ENCODE measurements around the gene FXYD7.

FXYD7 gene

DNA sequence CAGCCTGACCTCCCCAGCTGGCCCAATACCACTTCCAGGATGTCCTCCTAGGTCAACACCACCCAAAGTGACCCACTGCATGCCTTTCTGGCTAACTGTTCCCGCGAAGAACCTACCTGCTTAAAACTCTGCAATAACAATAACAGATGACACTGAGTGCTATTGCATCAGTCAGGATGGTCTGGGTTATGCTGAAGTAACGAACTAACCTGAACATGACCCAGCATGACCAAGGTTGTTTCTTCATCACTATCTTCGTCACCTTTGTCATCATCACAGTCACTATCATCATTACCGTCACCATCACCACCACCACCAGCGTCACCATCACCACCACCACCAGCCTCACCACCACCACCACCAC is 38.0 kb upstream of the FXYD7 start:
- no peak overlapping the region for H4K12ac ChIP-seq (ENCODE audit: low read depth, low read length)
- H3K79me2 ChIP-seq (ENCODE audit: control insufficient read depth, insufficient read depth, low read length, poor library complexity), result no peaks in the 10 kb centered on the region
- no peaks in the 10 kb centered on the region for H3K27me3 ChIP-seq (ENCODE audit: insufficient read depth, low read length)
- H3K79me1 ChIP-seq (ENCODE audit: low read length), result no peaks in the 10 kb centered on the region
- no peak overlapping the region for H2BK5ac ChIP-seq (ENCODE audit: low read depth, low read length, poor library complexity)
- no peak overlapping the region for H3K9ac ChIP-seq (ENCODE audit: low read length)
- no peak overlapping the region for H3K23ac ChIP-seq (ENCODE audit: low read length)
- H3K9me3 ChIP-seq (ENCODE audit: insufficient read depth, low read depth, low read length), result peaks cover 8% of the 10 kb centered on the region
- no peak overlapping the region for H2AFZ ChIP-seq (ENCODE audit: insufficient read depth, low read length, poor library complexity)
- no peak overlapping the region for H2BK120ac ChIP-seq (ENCODE audit: insufficient read depth, low read length, poor library complexity)
- H3K18ac ChIP-seq (ENCODE audit: low read length), result no peak overlapping the region
- H3K4me3 ChIP-seq (ENCODE audit: low read depth, low read length), result no peak overlapping the region
- no peak overlapping the region for H2AK5ac ChIP-seq (ENCODE audit: low read length)
- WGBS (ENCODE audit: extremely low coverage, insufficient coverage, insufficient read length), result no CpG with 5 or more reads among the region's 6 CpGs
- no peak overlapping the region for H4K91ac ChIP-seq (ENCODE audit: low read depth, low read length)
- no peak overlapping the region for H3K4ac ChIP-seq (ENCODE audit: low read depth, low read length)
- H3K14ac ChIP-seq (ENCODE audit: low read length), result no peak overlapping the region
- H3K36me3 ChIP-seq (ENCODE audit: control insufficient read depth in 1 of 2, insufficient read depth in 2 of 2, low read length in 2 of 2), result no peaks in the 10 kb centered on the region
- H3K27ac ChIP-seq (ENCODE audit: low read depth, low read length), result no peak overlapping the region
- H4K8ac ChIP-seq (ENCODE audit: low read depth, low read length), result no peak overlapping the region
- no peak for DNase-seq
- H2BK12ac ChIP-seq (ENCODE audit: low read length), result no peak overlapping the region
- no peaks in the 10 kb centered on the region for H3K4me1 ChIP-seq (ENCODE audit: control insufficient read depth in 1 of 2, insufficient read depth in 2 of 2, low read length in 2 of 2)
- no peak overlapping the region for H3K4me2 ChIP-seq (ENCODE audit: low read length)

DNA sequence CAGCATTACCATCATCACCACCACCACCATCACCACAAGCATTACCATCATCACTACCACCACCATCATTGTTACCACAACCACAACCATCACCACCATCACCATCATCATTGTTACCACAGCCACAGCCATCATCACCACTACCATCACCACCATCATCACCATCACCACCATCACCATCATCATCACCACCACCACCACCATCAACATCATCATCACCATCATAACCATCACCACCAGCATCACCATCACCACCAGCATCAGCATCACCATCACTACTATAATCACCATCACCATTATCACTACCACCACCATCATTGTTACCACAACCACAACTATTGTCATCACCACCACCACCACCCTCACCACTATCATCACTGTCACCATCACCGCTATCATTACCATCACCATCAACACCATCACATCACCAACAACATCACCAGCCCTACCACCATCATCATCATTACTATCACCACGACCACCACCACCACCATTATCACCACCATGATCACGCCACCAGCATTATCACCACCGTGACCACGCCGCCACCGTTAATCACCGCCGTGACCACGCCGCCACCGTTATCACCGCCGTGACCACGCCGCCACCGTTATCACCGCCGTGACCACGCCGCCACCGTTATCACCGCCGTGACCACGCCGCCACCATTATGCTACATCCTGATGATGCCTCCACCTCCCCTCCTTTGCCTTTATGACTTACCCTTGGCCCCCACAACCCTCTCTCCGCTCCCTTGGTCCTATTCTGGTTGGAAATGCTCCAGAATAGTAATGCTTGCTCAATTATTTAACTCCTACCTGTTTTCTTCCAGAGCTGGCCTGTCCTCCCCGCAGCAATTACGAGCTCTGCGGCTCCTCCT is 37.4 kb upstream of the FXYD7 start:
- peaks cover 8% of the 10 kb centered on the region for H3K9me3 ChIP-seq (ENCODE audit: insufficient read depth, low read depth, low read length)
- H3K4me3 ChIP-seq (ENCODE audit: low read depth, low read length), result peak overlapping the region; percentile 3
- H4K91ac ChIP-seq (ENCODE audit: low read depth, low read length), result no peak overlapping the region
- no peak overlapping the region for H3K9ac ChIP-seq (ENCODE audit: low read length)
- H2AK5ac ChIP-seq (ENCODE audit: low read length), result no peak overlapping the region
- H4K12ac ChIP-seq (ENCODE audit: low read depth, low read length), result no peak overlapping the region
- no peaks in the 10 kb centered on the region for H3K27me3 ChIP-seq (ENCODE audit: insufficient read depth, low read length)
- no peak overlapping the region for H2AFZ ChIP-seq (ENCODE audit: insufficient read depth, low read length, poor library complexity)
- no peak overlapping the region for H4K8ac ChIP-seq (ENCODE audit: low read depth, low read length)
- H3K4me1 ChIP-seq (ENCODE audit: control insufficient read depth in 1 of 2, insufficient read depth in 2 of 2, low read length in 2 of 2), result no peaks in the 10 kb centered on the region
- DNase-seq, result no peak
- no peak overlapping the region for H3K27ac ChIP-seq (ENCODE audit: low read depth, low read length)
- no peak overlapping the region for H3K4ac ChIP-seq (ENCODE audit: low read depth, low read length)
- no peaks in the 10 kb centered on the region for H3K36me3 ChIP-seq (ENCODE audit: control insufficient read depth in 1 of 2, insufficient read depth in 2 of 2, low read length in 2 of 2)
- H3K23ac ChIP-seq (ENCODE audit: low read length), result no peak overlapping the region
- no peak overlapping the region for H3K18ac ChIP-seq (ENCODE audit: low read length)
- H3K79me2 ChIP-seq (ENCODE audit: control insufficient read depth, insufficient read depth, low read length, poor library complexity), result no peaks in the 10 kb centered on the region
- no CpG with 5 or more reads among the region's 30 CpGs for WGBS (ENCODE audit: extremely low coverage, insufficient coverage, insufficient read length)
- no peak overlapping the region for H2BK5ac ChIP-seq (ENCODE audit: low read depth, low read length, poor library complexity)
- H3K4me2 ChIP-seq (ENCODE audit: low read length), result no peak overlapping the region
- H3K14ac ChIP-seq (ENCODE audit: low read length), result no peak overlapping the region
- H2BK12ac ChIP-seq (ENCODE audit: low read length), result no peak overlapping the region
- H3K79me1 ChIP-seq (ENCODE audit: low read length), result no peaks in the 10 kb centered on the region
- H2BK120ac ChIP-seq (ENCODE audit: insufficient read depth, low read length, poor library complexity), result no peak overlapping the region

DNA sequence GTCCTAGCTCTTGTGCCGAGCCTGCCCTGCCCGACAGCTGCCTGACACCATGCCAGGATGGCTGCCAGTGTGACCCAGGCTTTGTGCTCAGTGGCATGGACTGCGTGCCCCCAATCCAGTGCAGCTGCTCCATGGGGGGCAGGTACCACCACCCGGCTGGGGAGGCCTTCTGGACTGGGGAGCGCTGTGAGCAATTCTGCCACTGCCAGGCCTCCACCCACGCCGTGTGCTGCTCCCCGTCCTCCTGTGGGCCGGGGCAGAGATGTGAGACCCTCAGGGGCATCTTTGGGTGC is 36.8 kb upstream of the FXYD7 start:
- no peak overlapping the region for H3K4ac ChIP-seq (ENCODE audit: low read depth, low read length)
- no peak overlapping the region for H2BK12ac ChIP-seq (ENCODE audit: low read length)
- H3K18ac ChIP-seq (ENCODE audit: low read length), result no peak overlapping the region
- no peak overlapping the region for H3K23ac ChIP-seq (ENCODE audit: low read length)
- no CpG with 5 or more reads among the region's 9 CpGs for WGBS (ENCODE audit: extremely low coverage, insufficient coverage, insufficient read length)
- H4K8ac ChIP-seq (ENCODE audit: low read depth, low read length), result no peak overlapping the region
- no peak overlapping the region for H3K27ac ChIP-seq (ENCODE audit: low read depth, low read length)
- H2AFZ ChIP-seq (ENCODE audit: insufficient read depth, low read length, poor library complexity), result no peak overlapping the region
- H3K79me1 ChIP-seq (ENCODE audit: low read length), result no peaks in the 10 kb centered on the region
- no peaks in the 10 kb centered on the region for H3K79me2 ChIP-seq (ENCODE audit: control insufficient read depth, insufficient read depth, low read length, poor library complexity)
- H4K91ac ChIP-seq (ENCODE audit: low read depth, low read length), result no peak overlapping the region
- no peaks in the 10 kb centered on the region for H3K36me3 ChIP-seq (ENCODE audit: control insufficient read depth in 1 of 2, insufficient read depth in 2 of 2, low read length in 2 of 2)
- H3K14ac ChIP-seq (ENCODE audit: low read length), result no peak overlapping the region
- no peak overlapping the region for H2BK120ac ChIP-seq (ENCODE audit: insufficient read depth, low read length, poor library complexity)
- no peak overlapping the region for H3K9ac ChIP-seq (ENCODE audit: low read length)
- H3K27me3 ChIP-seq (ENCODE audit: insufficient read depth, low read length), result no peaks in the 10 kb centered on the region
- no peak overlapping the region for H4K12ac ChIP-seq (ENCODE audit: low read depth, low read length)
- H3K4me1 ChIP-seq (ENCODE audit: control insufficient read depth in 1 of 2, insufficient read depth in 2 of 2, low read length in 2 of 2), result no peaks in the 10 kb centered on the region
- H2AK5ac ChIP-seq (ENCODE audit: low read length), result no peak overlapping the region
- no peak overlapping the region for H3K4me3 ChIP-seq (ENCODE audit: low read depth, low read length)
- no peak for DNase-seq
- no peak overlapping the region for H2BK5ac ChIP-seq (ENCODE audit: low read depth, low read length, poor library complexity)
- peaks cover 8% of the 10 kb centered on the region for H3K9me3 ChIP-seq (ENCODE audit: insufficient read depth, low read depth, low read length)
- H3K4me2 ChIP-seq (ENCODE audit: low read length), result no peak overlapping the region

DNA sequence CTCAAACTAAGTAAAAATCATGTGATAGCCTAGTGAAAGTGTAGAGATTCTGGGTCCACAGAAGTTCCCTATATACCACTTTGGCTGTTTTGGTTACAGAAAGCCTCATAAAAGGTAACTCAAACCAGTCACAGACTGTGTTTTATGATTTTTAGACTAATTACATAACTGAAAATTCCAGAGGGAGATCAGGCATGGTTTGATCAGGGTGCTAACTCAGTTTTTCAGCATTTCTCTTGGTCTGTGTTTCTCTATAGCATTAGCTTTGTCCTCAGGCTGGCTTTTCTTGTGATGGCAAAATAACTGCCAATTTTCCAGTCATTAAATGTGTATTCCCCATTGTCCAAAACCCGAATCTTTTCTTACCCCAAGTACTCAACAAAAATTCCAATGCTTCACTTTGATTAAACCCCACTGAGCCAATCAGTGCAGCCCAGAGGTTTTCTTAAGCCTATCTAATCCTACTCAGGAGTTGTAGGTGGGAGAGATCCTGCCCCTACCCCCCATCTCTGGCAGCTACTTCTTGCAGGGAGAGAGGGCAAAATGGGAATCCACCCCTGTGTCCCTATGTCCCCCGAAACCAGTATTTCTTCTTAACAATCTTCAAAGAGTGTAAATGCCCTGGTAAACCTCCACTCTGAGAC is 36.0 kb upstream of the FXYD7 start:
- Histone ChIP-seq H3K9ac (ENCODE audit: low read length) (no peak overlapping the region), H3K79me1 (ENCODE audit: low read length) (no peaks in the 10 kb centered on the region), H3K4me1 (ENCODE audit: control insufficient read depth in 1 of 2, insufficient read depth in 2 of 2, low read length in 2 of 2) (no peaks in the 10 kb centered on the region), H3K27ac (ENCODE audit: low read depth, low read length) (no peak overlapping the region), H2AFZ (ENCODE audit: insufficient read depth, low read length, poor library complexity) (no peak overlapping the region), H3K9me3 (ENCODE audit: insufficient read depth, low read depth, low read length) (peaks cover 8% of the 10 kb centered on the region), H4K8ac (ENCODE audit: low read depth, low read length) (no peak overlapping the region), H3K36me3 (ENCODE audit: control insufficient read depth in 1 of 2, insufficient read depth in 2 of 2, low read length in 2 of 2) (no peaks in the 10 kb centered on the region), H2BK120ac (ENCODE audit: insufficient read depth, low read length, poor library complexity) (no peak overlapping the region), H3K18ac (ENCODE audit: low read length) (no peak overlapping the region), H3K14ac (ENCODE audit: low read length) (no peak overlapping the region), H2BK12ac (ENCODE audit: low read length) (no peak overlapping the region), H4K12ac (ENCODE audit: low read depth, low read length) (no peak overlapping the region), H3K4me3 (ENCODE audit: low read depth, low read length) (no peak overlapping the region), H2BK5ac (ENCODE audit: low read depth, low read length, poor library complexity) (no peak overlapping the region), H3K4ac (ENCODE audit: low read depth, low read length) (no peak overlapping the region), H3K27me3 (ENCODE audit: insufficient read depth, low read length) (no peaks in the 10 kb centered on the region), H3K23ac (ENCODE audit: low read length) (no peak overlapping the region), H2AK5ac (ENCODE audit: low read length) (no peak overlapping the region), H4K91ac (ENCODE audit: low read depth, low read length) (no peak overlapping the region), H3K4me2 (ENCODE audit: low read length) (no peak overlapping the region), H3K79me2 (ENCODE audit: control insufficient read depth, insufficient read depth, low read length, poor library complexity) (no peaks in the 10 kb centered on the region)
- no CpG with 5 or more reads among the region's 2 CpGs for WGBS (ENCODE audit: extremely low coverage, insufficient coverage, insufficient read length)
- no peak for DNase-seq

All from trophoblast cell (in vitro differentiated cells and primary cell).